CD4-positive, alpha-beta T cell treated with Interleukin-17A for 4 hours (primary cell): ENCODE measurements around the gene SLC7A9.
"Not testable (repeated sequence)": the region's sequence is repeated elsewhere in the genome, so short reads cannot be mapped to it uniquely, and the experiment has no call there.

Experiments used
- DNase-seq: peaks from one replicate; pipeline ENCODE4 v3.0.0-alpha.2; 2020; ENCODE audit warnings: mixed read lengths

SLC7A9 gene

DNA sequence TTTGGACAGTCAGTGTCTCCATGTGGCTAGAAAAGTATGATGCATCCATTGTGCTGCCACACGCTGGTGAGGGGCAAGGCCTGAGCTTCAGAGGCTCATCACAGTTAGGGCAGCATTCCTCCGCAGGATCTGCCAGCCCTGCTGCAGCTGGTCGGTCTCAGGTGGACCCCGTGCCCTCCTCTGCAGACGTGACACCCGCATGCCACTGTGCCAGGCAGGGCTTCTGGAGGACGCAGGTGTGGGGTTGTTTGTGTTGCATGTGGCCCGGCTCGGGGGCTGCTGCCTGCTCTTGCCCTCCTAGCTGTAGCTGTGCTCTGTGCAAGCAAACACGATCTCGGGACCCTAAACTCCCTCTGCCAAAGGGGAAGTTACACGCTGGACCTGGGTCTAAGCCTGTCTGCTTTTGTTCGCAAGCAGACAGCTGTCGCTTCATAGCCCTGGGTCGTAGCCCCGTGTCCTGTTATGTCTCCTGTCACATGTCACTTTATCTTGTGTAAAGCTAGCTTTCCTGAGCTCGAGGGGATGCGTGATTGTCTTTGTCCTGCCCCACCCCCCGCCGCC, 45.3 kb downstream of the SLC7A9 start:
- no peak for DNase-seq

DNA sequence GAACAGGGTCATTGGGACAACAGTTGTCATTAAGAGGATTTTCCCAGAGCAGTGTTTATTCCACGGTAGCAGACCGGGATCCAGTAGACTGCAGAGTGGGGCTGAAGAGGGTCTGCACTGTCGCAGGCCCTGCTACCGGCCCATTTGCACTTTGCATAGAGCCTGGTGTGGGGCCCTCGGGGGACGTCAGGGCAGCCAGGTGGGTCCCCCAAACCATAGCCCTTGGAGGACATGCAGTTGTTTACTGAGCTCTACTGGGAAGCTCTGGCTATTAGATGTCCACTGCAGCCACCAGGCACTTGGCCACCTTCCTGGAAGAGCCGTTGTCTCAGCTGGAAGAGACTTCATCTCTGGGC, 45.8 kb downstream of the SLC7A9 start:
- no peak for DNase-seq

DNA sequence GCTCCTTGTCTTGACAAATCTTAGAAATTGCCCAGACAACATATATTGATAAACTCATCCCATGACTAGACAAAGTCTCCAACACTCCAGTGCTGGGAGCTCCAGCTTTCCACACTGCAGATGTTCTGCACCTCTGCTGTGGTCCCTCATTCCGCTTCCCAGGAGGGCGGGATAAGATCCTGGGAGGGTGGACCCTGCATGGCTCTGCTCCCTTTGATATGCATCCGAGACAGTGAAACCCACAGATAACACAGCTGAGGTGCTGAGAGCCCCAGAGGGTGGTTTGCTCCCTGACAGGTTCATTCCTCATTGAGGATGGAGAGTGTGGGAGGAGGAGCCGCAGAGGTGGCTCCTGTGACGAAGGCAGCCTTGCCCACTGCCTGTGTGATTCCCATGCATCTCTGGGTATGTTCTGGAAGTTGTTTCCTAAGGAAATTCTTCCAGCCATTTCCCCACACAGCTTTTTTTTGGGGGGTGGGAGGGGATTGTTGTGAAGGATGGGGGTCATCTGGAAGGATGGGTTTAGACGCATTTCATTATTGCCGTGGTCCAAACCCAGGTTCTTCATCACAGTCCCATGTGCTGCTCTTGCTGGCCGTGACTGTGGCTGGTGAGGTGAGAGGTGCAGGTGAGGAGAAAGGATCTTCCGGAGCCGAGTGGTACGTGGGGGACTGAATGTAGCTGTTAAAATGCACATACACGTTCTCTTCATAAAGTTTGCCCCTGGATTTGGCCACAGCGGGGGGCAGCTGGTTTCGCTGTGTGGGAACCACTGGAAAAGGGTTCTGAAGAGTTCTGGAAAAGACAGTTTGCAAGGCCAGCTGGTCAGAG, 46.4 kb downstream of the SLC7A9 start:
- no peak for DNase-seq

DNA sequence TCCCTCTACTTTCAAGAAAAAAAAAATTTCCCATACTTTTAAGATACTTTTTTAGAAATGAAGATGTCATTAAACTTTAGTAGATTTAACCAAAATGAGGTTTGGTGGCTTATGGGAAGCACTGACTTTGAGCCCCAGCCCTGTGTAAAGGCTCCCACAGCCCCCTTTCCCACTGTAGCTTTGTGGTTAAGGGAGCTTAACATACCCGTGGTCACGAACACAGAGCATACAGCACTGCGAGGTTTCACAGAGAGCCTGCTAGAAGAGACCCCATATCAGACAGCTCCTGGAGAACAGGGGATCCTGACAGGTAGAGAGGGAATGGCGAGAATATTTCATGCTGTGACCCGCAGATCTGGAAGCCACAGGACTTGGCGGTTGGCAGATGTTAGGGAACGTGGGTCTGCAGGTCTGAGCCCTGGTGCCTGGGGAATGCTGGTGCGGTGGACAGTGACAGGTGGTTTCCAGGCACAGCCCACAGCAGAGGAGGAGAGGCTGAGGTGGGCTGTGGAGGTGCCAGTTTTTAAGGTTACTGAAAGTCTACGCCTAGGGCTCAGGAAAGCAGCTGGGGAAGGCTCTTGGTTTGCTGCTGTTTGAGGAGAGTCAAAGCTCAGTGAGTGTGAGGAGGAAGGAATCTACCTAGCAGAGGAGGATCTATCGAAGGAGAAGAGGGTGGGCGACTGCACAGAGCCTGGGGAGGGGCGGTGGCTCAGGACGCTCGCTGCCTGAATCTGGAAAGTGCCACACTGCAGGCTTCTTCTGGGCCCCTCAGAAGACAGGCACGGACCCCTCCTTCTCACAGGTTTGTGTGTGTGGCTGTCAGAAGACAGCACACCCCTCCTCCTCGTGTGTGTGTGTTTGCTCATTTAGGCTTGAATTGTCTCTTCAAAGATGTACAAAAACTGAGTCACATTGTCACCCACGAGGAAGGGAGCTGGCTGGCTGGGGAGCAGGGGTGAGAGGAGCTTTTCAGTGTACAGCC, 49.9 kb downstream of the SLC7A9 start:
- no peak for DNase-seq

DNA sequence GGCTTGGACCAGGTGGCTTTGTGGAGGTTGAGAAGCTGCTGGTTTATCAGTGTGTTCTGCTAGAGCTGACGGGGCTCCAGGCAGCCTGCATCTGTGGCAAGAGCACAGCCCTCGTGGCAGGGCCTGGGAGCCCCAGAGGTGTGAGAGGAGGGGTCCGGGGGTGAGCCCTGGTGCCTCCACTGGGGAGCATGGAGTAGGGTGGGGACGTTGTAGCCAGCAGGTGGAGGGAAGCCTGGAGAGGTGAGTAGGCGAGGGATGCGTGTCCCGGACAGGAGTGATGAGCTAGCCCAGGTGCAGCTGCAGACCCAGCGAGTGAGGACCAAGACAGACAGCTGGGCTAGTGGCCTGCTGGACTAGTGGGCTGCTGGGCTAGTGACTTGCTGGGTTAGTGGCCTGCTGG, 51.0 kb downstream of the SLC7A9 start:
- no peak for DNase-seq

DNA sequence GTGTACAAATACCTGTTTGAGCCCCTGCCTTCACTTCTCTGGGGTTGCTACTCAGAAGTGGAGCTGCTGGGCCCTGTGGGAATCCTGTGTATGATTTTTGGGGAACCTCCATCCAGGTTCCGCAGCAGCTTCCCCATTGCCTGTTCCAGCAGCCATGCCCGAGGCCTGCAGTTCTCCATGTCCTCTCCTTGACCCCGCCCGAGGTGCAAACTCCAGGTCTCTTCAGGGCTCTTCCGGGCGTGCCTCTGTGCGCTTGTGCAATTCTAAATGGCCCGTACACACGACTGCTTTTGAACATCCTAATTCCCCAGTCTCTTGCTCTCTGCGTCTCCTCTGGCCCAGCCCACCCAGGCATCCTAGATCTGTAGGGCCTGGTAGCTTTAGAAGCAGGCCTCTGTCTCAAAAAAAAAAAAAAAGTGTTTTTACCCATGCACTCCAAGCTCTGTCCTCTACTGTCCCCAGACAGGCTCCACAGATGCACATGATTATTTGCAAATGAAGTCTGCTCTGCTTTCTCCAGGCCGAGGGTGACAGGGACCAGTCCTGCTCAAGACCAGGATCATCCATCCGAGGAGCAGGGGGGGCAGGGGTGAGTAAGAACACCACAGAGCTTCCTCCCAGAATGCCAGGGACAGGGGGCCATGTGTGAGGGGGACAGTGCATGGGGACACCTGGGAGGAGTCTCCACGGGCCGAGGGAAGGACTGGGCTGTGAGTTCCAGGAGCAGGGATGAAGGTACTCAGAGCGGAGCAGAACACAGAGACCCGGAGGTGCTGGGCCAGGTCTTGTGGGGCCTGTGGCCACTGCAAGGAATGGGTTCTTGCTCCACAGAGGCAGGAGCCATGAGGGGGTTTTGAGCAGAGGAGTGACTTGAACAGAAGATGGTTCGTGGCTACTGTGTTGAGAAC, 51.7 kb downstream of the SLC7A9 start:
- no peak for DNase-seq

DNA sequence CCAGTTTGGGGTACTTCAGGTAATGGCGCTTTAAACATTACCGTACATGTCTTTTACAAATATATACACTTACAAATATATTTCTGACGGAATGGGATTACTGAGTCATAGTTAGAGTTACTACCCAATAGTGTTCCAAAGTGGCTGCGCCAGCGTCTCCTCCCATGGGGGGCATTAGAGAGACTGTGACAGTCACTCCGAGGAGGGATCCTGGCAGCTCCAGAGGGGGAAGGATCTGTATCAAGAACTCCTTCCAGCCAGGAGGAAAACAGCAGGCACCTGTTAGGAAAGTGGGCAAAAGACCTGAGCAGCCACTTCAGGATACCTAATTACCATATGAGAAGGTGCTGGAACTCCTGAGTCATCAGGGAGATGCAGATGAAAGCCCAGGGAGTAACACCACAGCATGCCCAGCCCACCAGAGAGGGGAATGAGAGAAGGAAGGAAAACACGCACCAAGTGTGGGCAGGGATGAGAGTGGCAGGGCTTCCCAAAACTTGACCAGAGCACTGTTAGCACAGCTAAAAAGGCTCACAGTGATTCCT, 52.9 kb downstream of the SLC7A9 start:
- no peak for DNase-seq

DNA sequence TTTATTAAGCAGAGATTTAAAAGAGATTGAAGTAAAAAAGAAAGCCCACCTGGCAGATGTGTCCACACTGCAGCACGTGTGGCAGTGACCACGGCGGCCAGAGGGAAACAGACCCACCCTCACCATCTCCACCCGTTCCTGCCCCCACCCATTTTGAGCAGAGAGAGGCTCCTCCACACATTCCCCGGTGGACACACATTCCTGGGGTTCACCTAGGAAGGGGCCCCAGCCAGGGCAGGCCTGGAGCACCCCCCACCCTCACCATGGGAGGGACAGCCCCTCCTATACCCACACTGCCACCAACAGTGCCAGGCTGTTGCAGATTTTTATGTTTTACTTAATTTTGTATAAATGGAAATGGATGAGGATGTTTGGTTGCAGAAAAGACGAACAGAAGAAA, 54.9 kb downstream of the SLC7A9 start:
- no peak for DNase-seq

DNA sequence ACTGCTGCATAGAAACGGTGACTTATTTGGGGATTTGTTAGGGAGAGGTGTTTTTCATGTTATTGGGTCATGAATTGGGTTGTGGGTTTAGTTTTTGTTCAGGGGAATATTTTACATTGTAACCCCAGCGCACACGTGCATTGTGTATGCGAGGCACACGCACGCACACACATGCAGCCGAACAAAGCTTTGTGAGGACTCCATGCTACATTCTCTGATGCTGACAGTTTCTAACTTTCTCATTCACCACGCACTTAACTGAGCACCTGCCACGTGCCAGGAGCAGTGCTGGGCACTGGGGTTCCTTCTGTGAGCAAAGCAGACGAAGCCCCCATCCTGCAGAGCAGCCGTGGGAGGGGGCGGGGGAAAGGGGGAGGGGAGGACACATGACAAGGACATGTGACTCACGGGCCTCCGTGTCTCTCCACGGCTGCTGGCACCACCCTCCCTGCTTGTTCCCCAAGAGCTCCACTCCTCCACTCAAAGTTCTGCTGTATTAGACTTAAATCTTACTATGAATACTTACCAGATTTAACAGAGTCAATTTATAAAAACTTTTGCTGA, 55.6 kb downstream of the SLC7A9 start:
- DNase-seq = peak; percentile 41

DNA sequence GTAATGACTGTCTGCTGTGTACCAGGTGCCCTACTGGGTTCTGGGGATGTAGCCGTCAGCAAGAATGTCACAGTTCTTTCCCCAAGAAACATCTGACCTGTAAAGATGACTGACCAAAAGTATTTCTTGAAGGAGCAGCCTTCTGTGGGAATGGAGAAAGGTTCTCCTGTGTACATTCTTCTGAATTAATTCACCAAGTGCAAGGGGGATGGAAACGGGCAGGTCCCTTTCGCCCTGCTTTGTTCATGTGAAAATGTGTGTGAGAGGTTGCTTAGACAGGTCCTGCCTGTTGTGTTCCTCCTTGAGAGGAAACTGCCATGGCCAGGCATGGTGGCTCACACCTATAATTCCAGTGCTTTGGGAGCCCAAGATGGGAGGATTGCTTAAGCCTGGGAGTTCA, 57.0 kb downstream of the SLC7A9 start:
- DNase-seq = no peak

DNA sequence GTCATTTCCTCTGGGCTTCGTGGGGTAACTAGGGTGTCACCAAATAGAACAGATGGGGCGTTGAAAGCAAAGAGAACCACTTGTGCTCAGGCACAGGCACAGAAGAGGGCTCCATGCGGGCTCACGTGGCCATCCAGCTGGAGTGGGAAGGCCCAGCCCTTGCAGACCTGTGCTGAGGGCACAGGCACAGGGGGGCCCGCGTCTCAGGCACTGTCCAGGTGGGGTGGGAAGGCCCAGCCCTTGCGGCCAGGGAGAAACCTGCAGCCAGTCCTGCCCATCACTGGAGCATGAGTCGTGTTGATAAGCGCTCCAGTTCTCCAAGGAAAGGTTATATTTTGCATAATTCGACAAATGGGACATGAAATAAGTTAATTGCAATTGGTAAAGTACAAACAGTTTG, 57.5 kb downstream of the SLC7A9 start:
- DNase-seq = no peak

DNA sequence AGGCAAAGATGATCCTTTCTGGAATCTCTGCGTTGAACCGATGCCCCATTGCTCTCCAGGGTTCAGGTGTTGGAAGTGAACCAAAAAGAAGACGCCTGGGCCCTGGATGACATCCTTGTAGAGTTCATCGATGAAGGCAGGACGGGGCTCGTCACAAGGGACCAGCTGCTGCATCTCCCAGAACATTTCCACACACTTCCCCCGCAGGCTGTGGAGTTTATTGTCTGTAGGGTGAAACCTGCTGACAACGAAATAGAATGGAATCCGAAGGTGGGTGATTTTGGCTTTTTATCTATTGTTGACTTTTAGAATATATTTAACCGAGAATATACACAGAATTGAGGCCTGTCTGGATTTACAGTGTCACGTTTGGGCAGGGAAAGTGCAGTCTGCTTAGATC, 58.4 kb downstream of the SLC7A9 start:
- DNase-seq = no peak

DNA sequence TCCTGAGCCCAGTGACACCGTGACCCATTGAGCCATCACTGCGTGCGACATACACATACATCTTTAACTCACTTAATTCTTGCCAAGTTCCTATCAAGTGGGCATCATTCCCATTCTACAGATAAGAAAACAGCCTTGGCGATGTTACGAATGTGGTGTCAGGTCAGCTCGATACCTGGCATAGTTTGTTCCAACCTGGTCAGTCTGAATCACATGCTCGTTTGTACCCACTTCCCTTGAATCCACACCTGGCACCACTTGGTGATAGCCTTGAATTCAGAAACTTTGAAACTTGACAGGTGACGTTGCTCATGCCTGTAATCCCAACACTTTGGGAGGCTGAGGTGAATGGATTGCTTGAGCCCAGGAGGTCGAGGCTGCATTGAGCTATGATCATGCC, 59.1 kb downstream of the SLC7A9 start:
- no peak for DNase-seq

DNA sequence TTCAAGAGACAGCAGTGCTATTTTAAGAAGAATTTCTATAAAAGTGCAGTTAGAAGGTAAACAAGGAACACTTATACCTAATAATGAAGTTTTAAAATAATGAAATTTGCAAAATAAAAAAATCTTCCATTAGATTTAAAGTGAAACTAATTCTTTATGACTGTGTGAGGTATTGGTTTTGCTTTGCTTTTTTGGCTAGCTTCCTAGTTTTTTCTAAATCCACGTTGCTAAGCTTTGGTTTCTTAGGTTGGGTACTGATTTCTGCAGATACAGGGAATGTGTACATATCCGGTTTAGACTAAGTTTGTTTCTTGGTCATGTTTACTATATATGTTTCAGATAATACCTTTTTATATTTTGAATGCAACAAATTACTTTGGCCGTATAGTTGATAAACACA, 59.8 kb downstream of the SLC7A9 start:
- DNase-seq = no peak

DNA sequence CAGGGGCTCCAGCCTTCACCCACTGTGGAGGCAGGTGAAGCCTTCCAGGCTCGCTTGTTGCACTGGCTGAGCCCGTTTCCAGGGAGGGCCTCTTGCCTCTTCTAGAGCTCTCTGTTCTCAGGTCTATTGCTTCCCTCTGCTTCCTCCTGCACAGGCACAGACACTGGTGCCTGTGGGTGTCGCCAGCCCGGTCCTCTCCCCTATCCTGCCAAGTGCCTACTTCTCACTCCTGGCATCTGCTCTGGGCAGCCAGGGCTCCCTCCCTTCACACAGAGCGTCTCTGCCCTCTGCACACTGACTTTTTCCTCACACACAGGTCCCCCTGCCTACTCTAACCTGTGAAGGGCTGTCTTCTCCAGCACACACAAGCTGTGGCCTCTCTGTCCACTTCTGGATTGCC, 60.3 kb downstream of the SLC7A9 start:
- DNase-seq = no peak

DNA sequence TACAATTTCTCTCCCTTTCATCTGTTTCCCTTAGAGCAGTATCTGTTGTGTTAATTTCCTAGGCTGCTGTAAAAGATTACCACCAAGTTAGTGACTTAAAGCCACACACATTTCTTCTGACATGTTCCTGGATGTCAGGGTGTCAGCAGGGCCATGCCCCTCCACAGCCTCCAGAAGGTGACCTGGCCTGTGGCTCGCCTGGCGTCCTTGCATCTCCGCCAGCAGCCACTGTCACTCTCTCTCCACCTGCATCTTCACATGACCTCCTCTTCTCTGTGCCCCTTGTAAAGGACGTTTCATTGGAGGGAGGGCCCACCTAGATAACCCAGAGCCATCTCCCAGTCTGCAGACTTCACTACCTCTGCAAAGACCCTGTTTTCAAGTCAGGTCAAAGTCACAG, 61.3 kb downstream of the SLC7A9 start:
- no peak for DNase-seq

DNA sequence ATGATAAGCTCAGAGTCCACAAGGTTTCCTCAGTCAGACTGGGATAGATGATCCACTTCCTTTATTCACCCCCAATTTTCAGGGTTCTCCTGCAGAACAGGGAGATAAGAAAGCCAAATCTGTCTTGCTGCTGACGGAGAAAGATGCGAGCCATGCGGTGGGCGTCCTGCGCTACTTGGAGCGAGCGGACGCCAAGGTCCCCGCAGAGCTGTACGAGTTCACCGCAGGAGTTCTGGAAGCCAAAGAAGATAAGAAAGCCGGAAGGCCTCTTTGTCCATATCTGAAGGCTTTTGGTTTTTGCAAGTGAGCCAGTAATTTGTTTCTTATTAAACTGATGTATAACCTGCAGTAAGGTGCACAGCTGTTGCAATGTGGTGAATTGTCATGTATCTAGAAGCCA, 66.7 kb downstream of the SLC7A9 start:
- no peak for DNase-seq

DNA sequence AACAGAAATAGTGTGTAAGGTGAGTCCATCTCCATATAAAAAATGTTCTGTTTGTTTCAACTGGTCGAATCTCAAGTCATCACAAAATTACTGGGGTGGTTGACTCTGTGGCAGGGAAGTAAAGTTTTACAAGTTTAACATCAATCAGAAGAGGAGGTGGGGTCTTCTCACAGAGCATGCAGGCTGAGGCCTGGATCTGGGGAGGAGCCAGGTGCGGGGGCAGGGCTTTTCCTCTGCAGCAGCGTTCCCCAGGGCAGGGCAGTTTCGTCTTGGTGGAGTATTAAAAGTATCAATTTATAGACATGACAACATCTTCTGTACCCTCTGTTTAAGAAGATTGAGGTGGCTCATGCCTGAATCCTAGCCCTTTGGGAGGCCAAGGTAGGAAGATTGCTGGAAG, 68.8 kb downstream of the SLC7A9 start:
- DNase-seq = peak; percentile 33

DNA sequence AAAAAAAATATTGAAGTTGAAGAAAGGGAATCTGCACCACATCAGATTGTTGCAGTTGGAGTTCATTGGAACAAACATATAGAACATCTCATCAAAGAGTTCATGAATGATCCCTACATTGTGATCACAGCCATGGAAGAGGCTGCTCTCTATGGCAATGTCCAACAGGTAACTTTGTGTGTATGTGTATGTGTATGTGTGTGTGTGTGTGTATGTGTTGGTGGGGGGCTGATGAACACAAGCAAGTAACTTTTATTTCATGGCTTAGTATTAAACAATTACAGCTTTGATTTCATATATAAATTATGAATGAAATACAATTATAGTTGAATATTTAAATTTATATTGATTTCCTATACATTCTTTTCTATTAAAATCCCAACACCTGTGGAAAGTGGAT, 69.4 kb downstream of the SLC7A9 start:
- no peak for DNase-seq

DNA sequence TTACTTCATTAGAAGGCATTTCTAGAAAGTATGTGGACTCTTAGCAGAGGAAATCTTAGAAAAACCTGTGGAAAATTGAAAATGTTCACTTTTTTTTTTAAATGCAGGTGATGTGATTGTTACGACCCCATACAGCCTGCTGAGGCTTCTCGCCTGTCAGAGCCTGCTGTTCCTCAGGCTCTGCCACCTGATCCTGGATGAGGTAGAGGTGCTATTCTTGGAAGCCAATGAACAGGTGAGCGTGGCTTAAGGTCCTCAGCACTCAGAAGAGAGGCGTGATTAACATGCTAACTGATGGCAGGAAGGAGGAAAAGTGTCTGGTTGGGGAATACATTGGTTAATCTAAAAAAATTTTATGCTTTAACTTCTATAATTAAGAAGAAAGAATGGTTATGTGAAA, 71.4 kb downstream of the SLC7A9 start:
- no peak for DNase-seq

DNA sequence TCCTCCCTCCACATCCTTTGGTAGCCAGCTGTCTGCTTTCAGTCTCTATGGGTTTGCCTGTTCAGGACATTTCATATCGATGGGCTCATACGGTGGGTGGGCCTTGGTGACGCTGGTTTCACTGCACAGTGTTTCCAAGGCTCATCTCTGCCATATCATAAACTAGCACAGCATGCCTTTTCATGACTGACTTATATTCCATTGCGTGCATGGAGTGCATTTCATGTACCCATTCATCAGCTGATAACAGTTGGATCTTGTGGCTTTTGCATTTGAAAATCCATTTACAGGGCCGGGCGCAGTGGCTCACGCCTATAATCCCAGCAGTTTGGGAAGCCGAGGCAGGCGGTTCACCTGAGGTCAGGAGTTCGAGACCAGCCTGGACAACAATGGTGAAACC, 80.1 kb downstream of the SLC7A9 start:
- no peak for DNase-seq

DNA sequence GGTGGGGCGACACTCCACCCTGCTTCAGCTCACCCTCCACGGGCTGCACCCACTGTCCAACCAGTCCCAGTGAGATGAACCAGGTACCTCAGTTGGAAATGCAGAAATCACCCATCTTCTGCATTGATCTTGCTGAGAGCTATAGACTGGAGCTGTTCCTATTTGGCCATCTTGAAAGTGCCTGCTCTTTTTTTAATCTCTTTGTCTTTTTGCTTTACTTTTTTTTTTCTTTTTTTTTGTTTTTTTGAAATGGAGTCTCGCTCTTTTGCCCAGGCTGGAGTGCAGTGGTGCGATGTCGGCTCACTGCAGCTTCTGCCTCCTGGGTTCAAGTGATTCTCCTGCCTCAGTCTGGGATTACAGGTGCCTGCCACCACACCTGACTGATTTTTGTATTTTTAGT, 81.7 kb downstream of the SLC7A9 start:
- not testable (repeated sequence) for DNase-seq
